ENCODE measurements around the gene TSHZ2.

- no peak for TF ChIP-seq POLR2A (IDR thresholded peaks at IDR 0.05; ENCODE audit: low read depth)
- TF ChIP-seq CTCF (IDR thresholded peaks at IDR 0.05), result no peak
- no peak for TF ChIP-seq EP300 (IDR thresholded peaks at IDR 0.05)
- TF ChIP-seq POLR2AphosphoS5 (IDR thresholded peaks at IDR 0.05), result no peak
These were observed 306.4 kb downstream of the TSHZ2 start for GRCh38 chr20:53278555-53278954.

Data from esophagus muscularis mucosa (tissue), 4 donors.